Tibial nerve (tissue), 4 donors: ENCODE results near the gene AGK. TPM values are rescaled to one million over a fixed set of nuclear protein-coding genes. Genes with fewer than 3 reads are reported as not detected.
"Not testable (repeated sequence)": the region's sequence is repeated elsewhere in the genome, so short reads cannot be mapped to it uniquely, and the experiment has no call there.

Source experiments
- DNase-seq, 2 donors: peaks; one replicate each; pipeline ENCODE4 v3.0.0-alpha.2; 2019; ENCODE audit warnings: low spot score in 2 of 2
- H3K27ac ChIP-seq, 4 donors: fragments of 200-600 bp; sonication (generic) in 3 of 4; one replicate each; pipeline ENCODE4 v1.5.1; 2017 to 2019; ENCODE audit warnings: mild to moderate bottlenecking in 1 of 4
- H3K27me3 ChIP-seq, 2 donors: fragments of 200-600 bp; sonication (generic) in 1 of 2; one replicate each; pipeline versions ENCODE4 v1.5.1 to v1.6.0; 2017 to 2019
- H3K36me3 ChIP-seq, 3 donors: fragments of 200-600 bp; sonication (generic); one replicate each; pipeline ENCODE4 v1.5.1; 2018 to 2019
- H3K4me1 ChIP-seq, 4 donors: fragments of 200-600 bp; sonication (generic) in 3 of 4; one replicate each; pipeline ENCODE4 v1.5.1; 2017 to 2019
- H3K4me3 ChIP-seq, 4 donors: fragments of 200-600 bp; sonication (generic) in 3 of 4; one replicate each; pipeline ENCODE4 v1.5.1; 2017 to 2019; ENCODE audit warnings: mild to moderate bottlenecking in 1 of 4, moderate library complexity in 1 of 4
- H3K9me3 ChIP-seq, 4 donors: fragments of 200-600 bp; sonication (generic) in 3 of 4; one replicate each; pipeline ENCODE4 v1.5.1; 2017 to 2019
- CTCF ChIP-seq, 5 experiments: fragments of 200-600 bp in 3 of 5; fragments of 450-650 bp in 2 of 5; sonication (generic) in 3 of 5; IDR thresholded peaks; one replicate each; pipeline ENCODE4 v1.5.1; 2016 to 2019; ENCODE audit warnings: antibody characterized with exemption in 5 of 5, mild to moderate bottlenecking in 3 of 5, moderate library complexity in 2 of 5
- EP300 ChIP-seq, 2 donors: sonication (generic); formaldehyde crosslinking; IDR thresholded peaks; one replicate each; pipeline ENCODE4 v1.6.1; 2017; ENCODE audit warnings: antibody characterized with exemption in 2 of 2, mild to moderate bottlenecking in 1 of 2
- POLR2A ChIP-seq, 2 donors: fragments of 450-650 bp; IDR thresholded peaks; one replicate each; pipeline ENCODE4 v1.6.1; 2017; ENCODE audit warnings: antibody characterized with exemption in 2 of 2, mild to moderate bottlenecking in 2 of 2, moderate library complexity in 2 of 2
- WGBS, 2 donors: methylation state at CpG; one replicate each; pipeline ENCODE4 v1.1.5; 2018; 5-methylcytosine and 5-hydroxymethylcytosine counted together
- total RNA-seq, 4 donors: library from RNA; depleted of rRNA; stranded (reverse); fragments of >200 nt; gene quantifications; one replicate each; pipeline ENCODE4 v1.1.0, GENCODE V29; 2016

The AGK gene
- total RNA-seq, 4 donors from 2014 or later = 16.4 to 45.9 (median 26.3) TPM

GRCh38 chr7:141640239-141640840 lies 89.1 kb downstream of the AGK start:
- peaks cover 0 to 43% (median 0%) of the 10 kb centered on the region in 3 donors for H3K36me3 ChIP-seq
- H3K4me1 ChIP-seq = no peaks in the 10 kb centered on the region
- no peak for DNase-seq
- WGBS, 2 donors = 65 to 67% methylated on average over 2 of the region's 2 CpGs
- H3K4me3 ChIP-seq = no peak overlapping the region
- H3K9me3 ChIP-seq = no peaks in the 10 kb centered on the region
- TF ChIP-seq CTCF (IDR thresholded peaks at IDR 0.05) = no peak
- no peak for TF ChIP-seq POLR2A (IDR thresholded peaks at IDR 0.05)
- TF ChIP-seq EP300 (IDR thresholded peaks at IDR 0.05) = no peak
- no peaks in the 10 kb centered on the region for H3K27me3 ChIP-seq
- no peak overlapping the region for H3K27ac ChIP-seq

- no peaks in the 10 kb centered on the region for H3K27me3 ChIP-seq
- peaks cover 0 to 50% (median 0%) of the 10 kb centered on the region in 3 donors for H3K36me3 ChIP-seq
- no peaks in the 10 kb centered on the region for H3K9me3 ChIP-seq
- no peaks in the 10 kb centered on the region for H3K4me1 ChIP-seq
- no peak for TF ChIP-seq CTCF (IDR thresholded peaks at IDR 0.05)
- no peak for TF ChIP-seq POLR2A (IDR thresholded peaks at IDR 0.05)
- no peak for TF ChIP-seq EP300 (IDR thresholded peaks at IDR 0.05)
- 86 to 96% methylated on average over 3 of the region's 3 CpGs for WGBS, 2 donors
- no peak overlapping the region for H3K27ac ChIP-seq
- no peak overlapping the region for H3K4me3 ChIP-seq
- no peak for DNase-seq
Measured at GRCh38 chr7:141641876-141642275, 90.7 kb downstream of the AGK start.

- TF ChIP-seq CTCF (IDR thresholded peaks at IDR 0.05) = no peak
- no peak for TF ChIP-seq POLR2A (IDR thresholded peaks at IDR 0.05)
- TF ChIP-seq EP300 (IDR thresholded peaks at IDR 0.05) = no peak
- no peak for DNase-seq
- no peak overlapping the region for H3K27ac ChIP-seq
- H3K4me3 ChIP-seq = no peak overlapping the region
- no peaks in the 10 kb centered on the region for H3K9me3 ChIP-seq
- H3K36me3 ChIP-seq = peaks cover 0 to 37% (median 0%) of the 10 kb centered on the region in 3 donors
- no peaks in the 10 kb centered on the region for H3K27me3 ChIP-seq
- H3K4me1 ChIP-seq = peaks cover 0 to 21% (median 8%) of the 10 kb centered on the region in 4 donors
Measured at GRCh38 chr7:141645188-141645587, 94.0 kb downstream of the AGK start.

- no peak for DNase-seq
- H3K27ac ChIP-seq = peak overlapping the region in 1 of 4 donors; percentile 25
- peaks cover 0 to 28% (median 0%) of the 10 kb centered on the region in 3 donors for H3K36me3 ChIP-seq
- peaks cover 0 to 23% (median 8%) of the 10 kb centered on the region in 4 donors for H3K4me1 ChIP-seq
- TF ChIP-seq POLR2A (IDR thresholded peaks at IDR 0.05) = no peak
- no peak for TF ChIP-seq EP300 (IDR thresholded peaks at IDR 0.05)
- TF ChIP-seq CTCF (IDR thresholded peaks at IDR 0.05) = no peak
- H3K4me3 ChIP-seq = no peak overlapping the region
- H3K9me3 ChIP-seq = no peaks in the 10 kb centered on the region
- H3K27me3 ChIP-seq = no peaks in the 10 kb centered on the region
- WGBS, 2 donors = 84 to 85% methylated on average over 6 of the region's 6 CpGs
Measured at GRCh38 chr7:141646826-141647480, 95.7 kb downstream of the AGK start.

- not testable (repeated sequence) for DNase-seq, H3K9me3 ChIP-seq, H3K4me3 ChIP-seq, H3K27me3 ChIP-seq
- WGBS, 2 donors = 94 to 97% methylated on average over 21 of the region's 21 CpGs
- Histone ChIP-seq H3K36me3 (peaks cover 0 to 28% (median 0%) of the 10 kb centered on the region in 3 donors), H3K27ac (peak overlapping the region in 1 of 4 donors; percentile 79), H3K4me1 (peaks cover 0 to 23% (median 8%) of the 10 kb centered on the region in 4 donors)
Measured at GRCh38 chr7:141647701-141648100, 96.5 kb downstream of the AGK start.
